ENCODE data around the gene CD96. TPM values are rescaled to one million over a fixed set of nuclear protein-coding genes. Genes with fewer than 3 reads are reported as not detected.

CD96 gene
- total and polyA plus RNA-seq, 2 experiments from 2014 or later = 0.91 TPM; not detected in 1

DNA sequence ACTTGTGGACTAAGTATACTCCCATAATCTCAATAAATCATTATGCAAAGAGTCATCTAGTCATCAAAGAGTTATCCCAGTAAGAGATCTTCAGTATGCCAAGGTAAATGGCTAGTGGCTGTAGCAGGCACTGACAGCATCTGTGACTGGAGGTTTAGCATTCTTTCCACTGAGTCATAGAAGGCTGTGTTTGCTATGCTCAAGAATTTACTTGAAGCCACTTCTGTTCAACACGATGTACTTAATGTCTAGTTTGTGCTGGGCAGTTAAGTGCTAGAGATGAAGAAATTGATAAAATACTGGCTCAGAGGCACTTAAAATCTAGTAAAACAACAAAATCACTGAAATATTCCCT, 40.1 kb downstream of the CD96 start:
- no peak for ATAC-seq
- H3K4me2 ChIP-seq = no peak overlapping the region

More for the DNA sequence above, 40.1 kb downstream of the CD96 start:
- no peak overlapping the region for H3K27ac ChIP-seq (ENCODE audit: low read depth)
- no peak overlapping the region for H3K27ac Mint-ChIP-seq
- H3K9me3 Mint-ChIP-seq = peaks cover 24% of the 10 kb centered on the region
- no peaks in the 10 kb centered on the region for H3K27me3 Mint-ChIP-seq (ENCODE audit: insufficient read depth, low read depth, poor library complexity)
- no peak overlapping the region for H3K4me3 Mint-ChIP-seq
- no peaks in the 10 kb centered on the region for H4K20me1 ChIP-seq (replicated peaks; ENCODE audit: insufficient read depth)
- no peaks in the 10 kb centered on the region for H3K4me1 ChIP-seq (ENCODE audit: insufficient read depth)
- H3K4me3 ChIP-seq = no peak overlapping the region
- H3K36me3 Mint-ChIP-seq (ENCODE audit: low read depth) = peaks cover 9% of the 10 kb centered on the region; the same call in 2 of the 3 replicates
- H3F3A ChIP-seq (replicated peaks; ENCODE audit: low read depth) = no peaks in the 10 kb centered on the region
- no peaks in the 10 kb centered on the region for H3K36me3 ChIP-seq (ENCODE audit: insufficient read depth)
- H3K4me1 Mint-ChIP-seq = no peaks in the 10 kb centered on the region; the same call in 1 of the 3 replicates
- no peak for DNase-seq (ENCODE audit: low spot score)
- H3K79me2 ChIP-seq (replicated peaks; ENCODE audit: insufficient read depth) = no peaks in the 10 kb centered on the region
- H2AFZ ChIP-seq = no peak overlapping the region
- TF ChIP-seq STAT1 (IDR thresholded peaks at IDR 0.05; ENCODE audit: unreplicated experiment) = no peak
- TF ChIP-seq ZNF331 (CRISPR knock-in tag; IDR thresholded peaks at IDR 0.05; ENCODE audit: low read depth) = no peak
- no peak for TF ChIP-seq POLR2AphosphoS5 (IDR thresholded peaks at IDR 0.05; ENCODE audit: low read depth)
- no peak for TF ChIP-seq REST (IDR thresholded peaks at IDR 0.05; ENCODE audit: unreplicated experiment)
- no peak for TF ChIP-seq EZH2phosphoT487 (IDR thresholded peaks at IDR 0.05; ENCODE audit: unreplicated experiment)
- no peak for TF ChIP-seq JUNB (IDR thresholded peaks at IDR 0.05; ENCODE audit: unreplicated experiment)
- no peak for TF ChIP-seq CREB1 (CRISPR knock-in tag; IDR thresholded peaks at IDR 0.05; ENCODE audit: low read depth)
- TF ChIP-seq EZH2 (IDR thresholded peaks at IDR 0.05; ENCODE audit: low read depth, unreplicated experiment) = no peak
- TF ChIP-seq ZNF114 (CRISPR knock-in tag; IDR thresholded peaks at IDR 0.05) = no peak
- no peak for TF ChIP-seq ZNF462 (CRISPR knock-in tag; IDR thresholded peaks at IDR 0.05)
- TF ChIP-seq NANOG (IDR thresholded peaks at IDR 0.05; ENCODE audit: borderline replicate concordance) = no peak
- no peak for TF ChIP-seq ETS1 (IDR thresholded peaks at IDR 0.05)
- TF ChIP-seq CTCF (conservative IDR thresholded peaks at IDR 0.05; ENCODE audit: low read depth in 2 of 2) = no peak
- H3K9me2 ChIP-seq (ENCODE audit: insufficient read depth) = peaks cover 7% of the 10 kb centered on the region; the same call in 1 of the 2 replicates
- no peaks in the 10 kb centered on the region for H3K27me3 ChIP-seq (ENCODE audit: insufficient read depth)

Measured in GM23338 (cell line).